HG02943 (cell line): ENCODE measurements around the gene ZC2HC1C.
"Not testable (repeated sequence)": the region's sequence is repeated elsewhere in the genome, so short reads cannot be mapped to it uniquely, and the experiment has no call there.

Experiments
- ATAC-seq: cut with Tn5 transposase; IDR thresholded peaks from one replicate; pipeline ENCODE4 v1.9.1; 2021; ENCODE audit warnings: mild to moderate bottlenecking, low read depth, moderate library complexity; ENCODE audit not compliant: unreplicated experiment

ZC2HC1C gene

GRCh38 chr14:75053396-75054291 is 15.8 kb upstream of the ZC2HC1C start:
- no peak for ATAC-seq

- ATAC-seq: no peak
Measured at GRCh38 chr14:75054421-75054820, 15.0 kb upstream of the ZC2HC1C start.

GRCh38 chr14:75059642-75060041 is 9.8 kb upstream of the ZC2HC1C start:
- ATAC-seq: no peak

- no peak for ATAC-seq
Measured at GRCh38 chr14:75060420-75060819, 9.0 kb upstream of the ZC2HC1C start.

GRCh38 chr14:75063013-75063412 is 6.4 kb upstream of the ZC2HC1C start:
- ATAC-seq: no peak

- peak; percentile 90 for ATAC-seq
Measured at GRCh38 chr14:75063491-75064204, 5.8 kb upstream of the ZC2HC1C start, which contains the start of gene ACYP1. TSS of gene ACYP1 (minus strand) at chr14:75064024. CDS start at chr14:75063553, 471 bp downstream.

- no peak for ATAC-seq
Measured at GRCh38 chr14:75064205-75064567, 5.3 kb upstream of the ZC2HC1C start.

- ATAC-seq: no peak
Measured at GRCh38 chr14:75066691-75067090, 2.8 kb upstream of the ZC2HC1C start.

- no peak for ATAC-seq
Measured at GRCh38 chr14:75067212-75067611, 2.2 kb upstream of the ZC2HC1C start.

GRCh38 chr14:75067765-75068164 is 1.7 kb upstream of the ZC2HC1C start:
- not testable (repeated sequence) for ATAC-seq

- no peak for ATAC-seq
Measured at GRCh38 chr14:75068294-75069120, 934 bp upstream of the ZC2HC1C start.

- ATAC-seq: no peak
Measured at GRCh38 chr14:75069811-75070145, 337 bp downstream of the ZC2HC1C start.

- no peak for ATAC-seq
Measured at GRCh38 chr14:75070383-75070782, 942 bp downstream of the ZC2HC1C start.

- ATAC-seq: no peak
Measured at GRCh38 chr14:75077794-75078193, 8.4 kb downstream of the ZC2HC1C start.

GRCh38 chr14:75079521-75079920 is 10.1 kb downstream of the ZC2HC1C start:
- ATAC-seq: no peak

GRCh38 chr14:75081660-75082229 is 12.3 kb downstream of the ZC2HC1C start:
- ATAC-seq: no peak

GRCh38 chr14:75083271-75083670 is 13.8 kb downstream of the ZC2HC1C start:
- ATAC-seq: no peak

- no peak for ATAC-seq
Measured at GRCh38 chr14:75084513-75084912, 15.1 kb downstream of the ZC2HC1C start.

GRCh38 chr14:75088153-75088552 is 18.7 kb downstream of the ZC2HC1C start:
- no peak for ATAC-seq

- no peak for ATAC-seq
Measured at GRCh38 chr14:75088566-75089373, 19.3 kb downstream of the ZC2HC1C start.
